CD14-positive monocyte (primary cell): ENCODE measurements around the gene NFE2L3. TPM values are rescaled to one million over a fixed set of nuclear protein-coding genes. Genes with fewer than 3 reads are reported as not detected.
A peak's percentile ranks its signal among the peaks of the same experiment; 100 is the strongest.

ENCODE experiments used
- DNase-seq, 3 donors: peaks; one replicate each; pipeline ENCODE4 v3.0.0-alpha.2; 2011 to 2022
- H2AFZ ChIP-seq: 2 replicates; pipeline ENCODE4 v1.6.0; 2012; ENCODE audit warnings: mild to moderate bottlenecking, low read depth, low read length, inconsistent platforms; ENCODE audit not compliant: insufficient read depth, poor library complexity, severe bottlenecking
- H3K27ac ChIP-seq, 2 donors: 1 replicate in 1 of 2; 2 replicates in 1 of 2; pipeline ENCODE4 v1.5.1; 2012 to 2013; ENCODE audit warnings: low read length in 2 of 2, control low read depth in 1 of 2, inconsistent platforms in 1 of 2, low read depth in 1 of 2, mild to moderate bottlenecking in 1 of 2
- H3K27me3 ChIP-seq, 2 donors: one replicate each; pipeline versions ENCODE4 v1.6.0 to v1.6.1; 2011 to 2013; ENCODE audit warnings: low read length in 2 of 2; ENCODE audit not compliant: control insufficient read depth in 2 of 2, insufficient read depth in 2 of 2
- H3K36me3 ChIP-seq, 2 donors: replicated peaks in 1 of 2; 1 replicate in 1 of 2; 2 replicates in 1 of 2; pipeline versions ENCODE4 v1.5.1 to v1.6.1; 2012 to 2013; ENCODE audit warnings: low read length in 2 of 2, control low read depth in 1 of 2, inconsistent platforms in 1 of 2, mild to moderate bottlenecking in 1 of 2; ENCODE audit not compliant: insufficient read depth in 2 of 2, control insufficient read depth in 1 of 2
- H3K4me1 ChIP-seq, 2 donors: 1 replicate in 1 of 2; 2 replicates in 1 of 2; pipeline versions ENCODE4 v1.5.1 to v1.6.1; 2012 to 2013; ENCODE audit warnings: low read length in 2 of 2, control low read depth in 1 of 2, inconsistent platforms in 1 of 2, mild to moderate bottlenecking in 1 of 2, moderate library complexity in 1 of 2; ENCODE audit not compliant: insufficient read depth in 2 of 2, control insufficient read depth in 1 of 2
- H3K4me2 ChIP-seq: replicated peaks from 2 replicates; pipeline ENCODE3; 2012; ENCODE audit warnings: low read length, moderate library complexity, mild to moderate bottlenecking; ENCODE audit not compliant: poor library complexity, severe bottlenecking; ENCODE audit errors: extremely low read depth
- H3K4me3 ChIP-seq, 3 experiments: fragments of 200-600 bp in 1 of 3; sonication (generic) in 1 of 3; replicated peaks in 1 of 3; 1 replicate in 2 of 3; 2 replicates in 1 of 3; pipeline ENCODE4 v1.5.1; 2011 to 2013; ENCODE audit warnings: low read length in 3 of 3, mild to moderate bottlenecking in 3 of 3, control low read depth in 2 of 3, low read depth in 2 of 3, inconsistent platforms in 1 of 3, moderate library complexity in 1 of 3
- H3K79me2 ChIP-seq: 2 replicates; pipeline ENCODE4 v1.6.0; 2012; ENCODE audit warnings: mild to moderate bottlenecking, control low read depth, inconsistent platforms, low read length, moderate library complexity; ENCODE audit not compliant: insufficient read depth
- H3K9ac ChIP-seq: 2 replicates; pipeline ENCODE4 v1.6.0; 2017; ENCODE audit warnings: low read length, mild to moderate bottlenecking; ENCODE audit not compliant: insufficient read depth, poor library complexity, severe bottlenecking
- H3K9me3 ChIP-seq, 2 donors: replicated peaks in 1 of 2; 1 replicate in 1 of 2; 2 replicates in 1 of 2; pipeline versions ENCODE4 v1.5.1 to v1.6.1; 2012 to 2013; ENCODE audit warnings: low read length in 2 of 2, control low read depth in 1 of 2; ENCODE audit not compliant: control insufficient read depth in 1 of 2, insufficient read depth in 1 of 2
- H4K20me1 ChIP-seq: 2 replicates; pipeline ENCODE4 v1.6.0; 2012; ENCODE audit warnings: mild to moderate bottlenecking, low read length, control low read depth, moderate library complexity; ENCODE audit not compliant: insufficient read depth
- H3K27ac Mint-ChIP-seq, 7 donors: one replicate each; pipeline ENCODE4 v1.8.0; 2020; ENCODE audit warnings: mild to moderate bottlenecking in 7 of 7, mixed read lengths in 7 of 7, moderate library complexity in 6 of 7, inconsistent platforms in 2 of 7
- H3K27me3 Mint-ChIP-seq, 3 donors: one replicate each; pipeline ENCODE4 v1.8.0; 2021 to 2022; ENCODE audit warnings: low read depth in 3 of 3, mild to moderate bottlenecking in 3 of 3, mixed read lengths in 3 of 3, moderate library complexity in 3 of 3, inconsistent platforms in 1 of 3
- H3K36me3 Mint-ChIP-seq, 2 donors: one replicate each; pipeline ENCODE4 v1.8.0; 2020; ENCODE audit warnings: mixed read lengths in 2 of 2, inconsistent platforms in 1 of 2, mild to moderate bottlenecking in 1 of 2
- H3K4me1 Mint-ChIP-seq: one replicate; pipeline ENCODE4 v1.8.0; 2020; ENCODE audit warnings: mild to moderate bottlenecking, mixed read lengths
- H3K4me3 Mint-ChIP-seq, 2 donors: one replicate each; pipeline ENCODE4 v1.8.0; 2020; ENCODE audit warnings: mild to moderate bottlenecking in 2 of 2, mixed read lengths in 2 of 2, moderate library complexity in 1 of 2
- H3K9me3 Mint-ChIP-seq, 7 donors: one replicate each; pipeline ENCODE4 v1.8.0; 2020 to 2022; ENCODE audit warnings: mixed read lengths in 7 of 7, mild to moderate bottlenecking in 6 of 7, moderate library complexity in 6 of 7, inconsistent platforms in 2 of 7
- CTCF ChIP-seq: fragments of 200-600 bp; IDR thresholded peaks from one replicate; pipeline ENCODE4 v1.8.0; 2022; ENCODE audit warnings: antibody characterized with exemption, mild to moderate bottlenecking
- WGBS: methylation state at CpG from one replicate; pipeline ENCODE4 v1.1.5; 2013; ENCODE audit warnings: missing lambda C conversion rate; ENCODE audit not compliant: insufficient coverage; 5-methylcytosine and 5-hydroxymethylcytosine counted together
- intact Hi-C, 2 donors: fragments of 100-400 bp; cut with micrococcal nuclease; formaldehyde crosslinking; loops; one replicate each; pipeline versions ENCODE4 v1.15.0 to v1.15.1; 2023
- polyA plus RNA-seq, 3 donors: library from polyadenylated mRNA; depleted of rRNA in 1 of 3; unstranded in 2 of 3; stranded (reverse) in 1 of 3; fragments of 300-500 nt in 2 of 3; fragments of >200 nt in 1 of 3; fragmentation: Illumina TruSeq in 2 of 3; gene quantifications; 1 replicate in 2 of 3; 2 replicates in 1 of 3; pipeline ENCODE4 v1.2.3, GENCODE V29; 2012 to 2021

NFE2L3 gene
- polyA plus RNA-seq, 3 donors: 4.4 to 17.2 (median 10.6) TPM

- TF ChIP-seq CTCF: no peak
- H3K36me3 ChIP-seq: peaks cover 23% of the 10 kb centered on the region in 2 donors
Measured at GRCh38 chr7:26200038-26200443, 48.0 kb downstream of the NFE2L3 start.

GRCh38 chr7:26200444-26201246 lies 48.6 kb downstream of the NFE2L3 start, which contains the start of gene HNRNPA2B1:
Gene HNRNPA2B1, minus strand, starts transcription at chr7:26200746. Its CDS starts 169 bp downstream, at chr7:26200577.
- H3K4me1 Mint-ChIP-seq: peaks cover 47% of the 10 kb centered on the region
- H3K36me3 Mint-ChIP-seq: peaks cover 32 to 36% of the 10 kb centered on the region in 2 donors
- peak within 1 kb of the TSS; percentile 85 for H2AFZ ChIP-seq
- peaks cover 17 to 20% of the 10 kb centered on the region in 2 donors for H3K36me3 ChIP-seq
- peak within 1 kb of the TSS; percentile 91 for H3K9ac ChIP-seq
- peak within 1 kb of the TSS; percentile 92 to 100 (median 100) for H3K27ac Mint-ChIP-seq
- peaks cover 91% of the 10 kb centered on the region for H3K79me2 ChIP-seq
- H3K4me1 ChIP-seq: peaks cover 45 to 53% of the 10 kb centered on the region in 2 donors
- TF ChIP-seq CTCF: no peak
- H4K20me1 ChIP-seq: peaks cover 73% of the 10 kb centered on the region
- peak within 1 kb of the TSS; percentile 65 to 99 (median 67) for H3K4me3 ChIP-seq
- no peaks in the 10 kb centered on the region for H3K9me3 ChIP-seq
- intact Hi-C loops: loop anchor here (5.0 to 10.0 kb wide), 4 partner anchors 92 to 306 kb away; partner anchors contain the start of gene SNX10 (in 1 of the 2)
- DNase-seq: peak; percentile 97 to 99 (median 98)
- under 1% methylated on average over 68 of the region's 71 CpGs for WGBS
- peak within 1 kb of the TSS; percentile 84 for H3K4me2 ChIP-seq
- H3K27ac ChIP-seq: peak within 1 kb of the TSS; percentile 89 to 93
- peak within 1 kb of the TSS; percentile 99 to 100 for H3K4me3 Mint-ChIP-seq
- H3K9me3 Mint-ChIP-seq: peaks cover 0 to 6% (median 2%) of the 10 kb centered on the region in 7 donors
- no peaks in the 10 kb centered on the region for H3K27me3 ChIP-seq
- H3K27me3 Mint-ChIP-seq: peaks cover 0 to 4% (median 2%) of the 10 kb centered on the region in 3 donors

More at GRCh38 chr7:26200038-26200443, 48.0 kb downstream of the NFE2L3 start:
- Histone ChIP-seq H3K79me2 (peaks cover 91% of the 10 kb centered on the region), H4K20me1 (peaks cover 73% of the 10 kb centered on the region), H3K4me2 (peak overlapping the region; percentile 84), H2AFZ (no peak overlapping the region), H3K27ac (peak overlapping the region; percentile 89 to 93), H3K9me3 (no peaks in the 10 kb centered on the region), H3K9ac (peak overlapping the region; percentile 91), H3K4me1 (peaks cover 45 to 52% of the 10 kb centered on the region in 2 donors), H3K4me3 (peak overlapping the region; percentile 65 to 99 (median 67)), H3K27me3 (no peaks in the 10 kb centered on the region)
- DNase-seq: peak in 2 of 3 donors; percentile 62 to 72
- Mint-ChIP-seq H3K9me3 (peaks cover 0 to 6% (median 2%) of the 10 kb centered on the region in 7 donors), H3K4me3 (peak overlapping the region; percentile 99 to 100), H3K4me1 (peaks cover 46% of the 10 kb centered on the region), H3K27me3 (peaks cover 0 to 4% (median 2%) of the 10 kb centered on the region in 3 donors), H3K36me3 (peaks cover 37 to 39% of the 10 kb centered on the region in 2 donors), H3K27ac (peak overlapping the region; percentile 92 to 100 (median 100))
- intact Hi-C loops: loop anchor here (5.0 to 10.0 kb wide), 4 partner anchors 92 to 305 kb away; partner anchors contain the start of gene SNX10 (in 1 of the 2)
- WGBS: 0% methylated on average over 8 of the region's 29 CpGs
